GM12891 (cell line): ENCODE data around the gene PPM1H.

Source experiments
- PAX5 ChIP-seq: IDR thresholded peaks from 2 replicates; pipeline ENCODE4 v1.6.1; 2011; ENCODE audit warnings: low read length, moderate library complexity, mild to moderate bottlenecking; ENCODE audit not compliant: insufficient read depth, severe bottlenecking
- POLR2A ChIP-seq: IDR thresholded peaks from 2 replicates; pipeline ENCODE4 v1.6.1; 2011; ENCODE audit warnings: low read depth, low read length, control low read depth
- POLR2AphosphoS5 ChIP-seq: IDR thresholded peaks from 2 replicates; pipeline ENCODE4 v1.6.1; 2011; ENCODE audit warnings: low read depth, low read length, control low read depth
- POU2F2 ChIP-seq: IDR thresholded peaks from 2 replicates; pipeline ENCODE4 v1.6.1; 2011; ENCODE audit warnings: low read depth, mild to moderate bottlenecking, control low read depth, low read length, moderate library complexity
- TAF1 ChIP-seq: IDR thresholded peaks from 2 replicates; pipeline ENCODE4 v1.6.1; 2011; ENCODE audit warnings: low read depth, low read length, control low read depth

DNA sequence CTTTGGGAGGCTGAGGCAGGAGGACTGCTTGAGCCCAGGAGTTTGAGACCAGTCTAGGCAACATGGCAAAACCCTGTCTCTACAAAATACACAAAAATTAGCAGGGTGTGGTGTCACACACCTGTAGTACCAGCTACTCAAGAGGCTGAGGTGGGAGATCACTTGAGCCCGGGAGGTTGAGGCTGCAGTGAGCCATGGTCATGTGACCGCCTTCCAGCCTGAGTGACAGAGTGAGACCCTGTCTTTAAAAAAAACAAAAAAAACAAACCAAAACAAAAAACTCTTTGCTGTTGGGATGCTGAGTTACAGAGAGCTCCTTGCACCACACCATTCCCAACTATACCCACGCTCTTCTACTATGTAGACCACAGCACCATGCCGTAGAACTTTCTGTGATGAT lies 221.2 kb downstream of the PPM1H start:
- TF ChIP-seq PAX5 (no peak), POLR2A (no peak), POLR2AphosphoS5 (no peak), TAF1 (no peak), POU2F2 (no peak)
